ENCODE measurements around the gene RASSF7.

The RASSF7 gene

GRCh38 chr11:587546-587945 lies 26.8 kb downstream of the RASSF7 start:
- DNase-seq, result no peak

GRCh38 chr11:587978-588380 lies 27.2 kb downstream of the RASSF7 start:
- DNase-seq, result peak; percentile 71

DNA sequence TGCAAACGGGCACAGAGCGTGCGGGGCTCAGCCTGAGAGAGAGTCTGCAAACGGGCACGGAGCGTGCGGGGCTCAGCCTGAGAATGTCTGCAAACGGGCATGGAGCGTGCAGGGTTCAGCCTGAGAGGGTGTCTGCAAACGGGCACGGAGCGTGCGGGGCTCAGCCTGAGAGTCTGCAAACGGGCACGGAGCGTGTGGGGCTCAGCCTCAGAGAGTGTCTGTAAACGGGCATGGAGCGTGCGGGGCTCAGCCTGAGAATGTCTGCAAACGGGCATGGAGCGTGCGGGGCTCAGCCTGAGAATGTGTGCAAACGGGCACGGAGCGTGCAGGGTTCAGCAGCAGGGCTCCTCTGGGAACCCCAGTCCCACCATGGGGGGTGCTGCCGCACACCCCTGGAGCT lies 29.0 kb downstream of the RASSF7 start:
- no peak for DNase-seq

- DNase-seq, result no peak
These were observed 30.2 kb downstream of the RASSF7 start for GRCh38 chr11:590997-591396.

DNA sequence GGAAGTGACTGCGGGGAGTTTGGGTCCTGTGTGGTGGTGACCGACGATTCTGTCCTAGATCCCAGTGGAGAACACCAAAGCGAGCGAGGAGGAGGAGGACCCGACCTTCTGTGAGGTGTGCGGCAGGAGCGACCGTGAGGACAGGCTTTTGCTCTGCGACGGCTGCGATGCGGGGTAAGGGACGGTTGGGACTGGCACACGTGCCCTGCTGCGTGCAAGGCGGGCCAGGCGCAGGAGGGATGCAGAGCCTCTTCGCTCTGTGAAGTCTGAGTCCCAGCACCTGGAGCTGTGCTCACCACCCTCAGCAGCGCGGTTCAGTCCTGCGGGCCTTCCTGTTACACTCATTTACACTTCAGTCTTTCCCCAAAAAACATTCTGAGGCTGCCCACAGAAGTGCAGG lies 31.7 kb downstream of the RASSF7 start:
- DNase-seq, result no peak

- DNase-seq, result no peak
These were observed 32.1 kb downstream of the RASSF7 start for GRCh38 chr11:592918-593317.

GRCh38 chr11:593347-593746 lies 32.6 kb downstream of the RASSF7 start:
- DNase-seq, result no peak

DNA sequence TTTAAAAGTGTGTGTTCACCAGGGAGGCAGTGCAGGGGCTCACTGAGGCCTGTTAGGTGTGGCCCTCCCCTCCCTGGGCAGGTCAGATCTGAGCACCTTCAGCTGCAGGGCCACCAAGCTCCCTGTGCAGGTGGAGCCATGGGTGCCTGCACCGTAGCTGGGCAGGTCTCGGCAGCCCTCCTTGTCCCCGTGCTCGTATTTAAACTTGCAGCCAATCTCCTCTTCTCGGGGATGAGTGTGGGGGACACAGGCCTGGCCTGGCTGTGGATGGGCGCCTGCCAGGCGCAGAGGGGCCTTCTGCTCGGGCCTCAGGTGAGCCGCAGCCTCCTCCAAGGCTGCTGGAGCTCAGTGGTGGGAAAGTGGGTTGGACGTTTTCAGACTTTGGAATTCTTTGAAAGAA lies 34.6 kb downstream of the RASSF7 start:
- DNase-seq, result no peak

DNA sequence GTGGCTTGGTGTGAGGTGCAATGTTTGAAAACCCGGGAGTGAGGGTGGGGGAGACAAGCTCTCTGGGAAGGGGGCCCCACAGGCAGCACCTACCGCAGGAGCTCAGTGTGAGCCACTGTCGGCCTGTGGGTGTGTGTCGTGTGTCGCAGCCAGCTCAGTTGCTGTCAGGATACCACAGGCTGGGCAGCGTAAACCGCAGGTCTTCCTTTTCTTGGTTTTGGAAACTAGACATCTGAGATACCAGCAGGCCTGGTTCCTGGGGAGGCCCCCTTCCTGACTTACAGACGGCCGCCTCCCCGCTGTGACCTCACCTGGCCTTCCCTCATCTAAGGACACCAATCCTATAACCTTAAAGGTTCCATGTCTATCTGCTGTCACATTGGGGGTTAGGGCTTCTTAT lies 35.6 kb downstream of the RASSF7 start:
- no peak for DNase-seq

- no peak for DNase-seq
These were observed 36.5 kb downstream of the RASSF7 start for GRCh38 chr11:597166-597725.

- DNase-seq, result no peak
These were observed 37.4 kb downstream of the RASSF7 start for GRCh38 chr11:598005-598680.

DNA sequence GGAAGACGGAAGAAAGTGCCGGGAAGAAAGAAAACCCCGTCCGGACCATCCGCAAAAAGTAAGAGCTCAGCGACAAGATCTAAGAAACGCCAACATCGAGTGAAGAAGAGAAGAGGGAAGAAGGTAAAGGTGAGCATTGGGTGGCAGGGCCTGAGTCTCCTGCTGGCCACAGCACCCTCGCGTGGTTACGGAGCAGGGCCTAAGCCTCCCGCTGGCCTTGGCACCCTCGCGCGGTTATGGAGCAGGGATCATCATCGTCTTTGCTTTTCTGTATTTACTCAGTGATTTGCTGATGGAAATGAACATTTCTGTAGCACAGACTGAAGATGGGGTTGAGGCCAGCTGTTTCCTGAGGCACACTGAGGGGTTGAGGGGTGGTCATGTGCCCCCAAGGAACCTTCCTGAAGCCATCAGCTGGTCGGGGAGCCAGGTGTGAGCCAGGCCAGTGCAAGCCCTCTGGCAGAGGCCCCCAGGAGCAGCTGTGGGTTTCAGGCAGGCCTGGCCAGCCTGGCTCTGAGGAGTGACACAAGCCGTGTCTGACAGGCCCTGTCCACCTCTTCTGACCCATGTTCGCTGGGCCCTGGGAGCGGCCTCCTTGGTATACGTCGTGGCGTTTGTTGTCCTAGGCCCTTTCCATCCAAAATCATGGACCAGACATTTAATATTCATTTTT lies 40.9 kb downstream of the RASSF7 start:
- DNase-seq, result no peak

GRCh38 chr11:603154-603553 lies 42.4 kb downstream of the RASSF7 start:
- no peak for DNase-seq

DNA sequence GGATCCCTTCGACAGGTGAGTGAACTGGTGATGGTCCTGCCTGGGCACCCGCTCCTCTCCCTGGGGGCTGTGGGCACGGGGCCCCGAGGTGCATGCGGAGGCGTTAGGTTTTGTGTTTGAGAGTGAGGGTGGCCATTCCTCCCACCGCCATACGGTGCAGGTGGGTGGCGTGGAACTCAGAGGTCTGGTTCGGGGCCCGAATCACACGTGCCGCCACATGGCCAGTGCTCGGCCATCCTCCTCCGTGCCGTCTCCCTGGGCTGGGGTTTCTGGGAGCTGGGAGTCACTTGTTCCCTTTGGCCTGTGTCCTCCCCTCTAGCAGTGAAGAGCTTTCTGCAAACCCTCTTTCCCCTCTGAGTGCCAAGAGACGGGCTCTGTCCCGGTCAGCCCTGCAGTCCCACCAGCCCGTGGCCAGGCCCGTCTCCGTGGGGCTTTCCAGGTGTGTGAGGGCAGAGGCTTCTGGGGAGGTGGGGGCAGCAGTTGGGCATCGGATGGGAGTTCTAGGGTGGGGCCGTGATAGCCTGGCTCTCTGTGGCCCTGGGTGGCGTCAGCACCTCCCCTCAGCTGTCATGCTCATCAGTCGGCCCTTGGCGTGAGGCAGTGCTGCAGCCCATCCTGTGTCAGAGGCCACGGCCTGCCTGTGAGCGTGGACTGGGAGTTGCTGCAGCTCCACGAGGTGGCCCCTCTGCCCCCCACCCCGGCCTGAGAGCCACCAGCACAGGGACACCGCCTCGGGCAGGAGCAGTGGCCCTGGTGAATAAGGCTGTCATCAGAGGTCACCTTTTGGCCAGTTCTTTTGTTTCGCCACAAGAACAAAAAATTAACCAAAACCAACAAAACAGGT lies 44.7 kb downstream of the RASSF7 start:
- DNase-seq, result no peak

- no peak for DNase-seq
These were observed 45.5 kb downstream of the RASSF7 start for GRCh38 chr11:606245-606644.

- no peak for DNase-seq
These were observed 46.4 kb downstream of the RASSF7 start for GRCh38 chr11:607020-607780.

- no peak for DNase-seq
These were observed 47.3 kb downstream of the RASSF7 start for GRCh38 chr11:607971-608659.

DNA sequence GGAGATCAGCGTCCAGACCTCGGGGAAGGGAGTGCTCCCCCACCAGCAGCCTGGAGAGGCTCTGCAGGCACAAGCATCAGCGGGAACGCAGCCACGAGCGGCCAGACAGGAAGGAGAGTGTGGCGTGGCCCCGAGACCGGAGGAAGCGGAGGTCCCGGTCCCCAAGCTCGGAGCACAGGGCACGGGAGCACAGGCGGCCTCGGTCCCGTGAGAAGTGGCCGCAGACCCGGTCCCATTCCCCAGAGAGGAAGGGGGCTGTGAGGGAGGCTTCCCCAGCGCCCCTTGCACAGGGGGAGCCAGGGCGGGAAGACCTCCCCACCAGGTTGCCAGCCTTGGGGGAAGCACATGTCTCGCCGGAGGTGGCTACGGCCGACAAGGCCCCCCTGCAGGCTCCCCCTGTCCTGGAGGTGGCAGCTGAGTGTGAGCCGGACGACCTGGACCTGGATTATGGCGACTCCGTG lies 48.1 kb downstream of the RASSF7 start:
- no peak for DNase-seq

DNA sequence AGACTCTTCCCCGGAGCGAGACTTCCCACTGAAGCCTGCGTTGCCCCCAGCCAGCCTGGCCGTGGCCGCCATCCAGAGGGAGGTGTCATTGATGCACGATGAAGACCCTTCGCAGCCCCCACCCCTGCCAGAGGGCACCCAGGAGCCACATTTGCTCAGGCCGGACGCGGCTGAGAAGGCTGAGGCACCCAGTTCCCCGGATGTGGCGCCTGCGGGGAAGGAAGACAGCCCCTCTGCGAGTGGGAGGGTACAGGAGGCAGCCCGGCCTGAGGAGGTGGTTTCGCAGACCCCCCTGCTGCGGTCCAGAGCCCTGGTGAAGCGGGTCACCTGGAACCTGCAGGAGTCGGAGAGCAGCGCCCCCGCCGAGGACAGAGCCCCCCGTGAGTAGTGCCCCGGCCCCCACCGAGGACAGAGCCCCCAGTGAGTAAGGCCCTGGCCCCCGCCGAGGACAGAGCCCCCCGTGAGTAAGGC lies 48.6 kb downstream of the RASSF7 start:
- no peak for DNase-seq

GRCh38 chr11:610146-610801 lies 49.5 kb downstream of the RASSF7 start:
- DNase-seq, result no peak
